IPS-11a (cell line): ENCODE results near the gene COIL.
A peak's percentile ranks its signal among the peaks of the same experiment; 100 is the strongest.
"Not testable (repeated sequence)": the region's sequence is repeated elsewhere in the genome, so short reads cannot be mapped to it uniquely, and the experiment has no call there.

Source experiments
- H3K4me3 ChIP-seq: one replicate; pipeline ENCODE4 v1.5.1; 2013; ENCODE audit warnings: low read depth, low read length, control low read depth

The COIL gene

DNA sequence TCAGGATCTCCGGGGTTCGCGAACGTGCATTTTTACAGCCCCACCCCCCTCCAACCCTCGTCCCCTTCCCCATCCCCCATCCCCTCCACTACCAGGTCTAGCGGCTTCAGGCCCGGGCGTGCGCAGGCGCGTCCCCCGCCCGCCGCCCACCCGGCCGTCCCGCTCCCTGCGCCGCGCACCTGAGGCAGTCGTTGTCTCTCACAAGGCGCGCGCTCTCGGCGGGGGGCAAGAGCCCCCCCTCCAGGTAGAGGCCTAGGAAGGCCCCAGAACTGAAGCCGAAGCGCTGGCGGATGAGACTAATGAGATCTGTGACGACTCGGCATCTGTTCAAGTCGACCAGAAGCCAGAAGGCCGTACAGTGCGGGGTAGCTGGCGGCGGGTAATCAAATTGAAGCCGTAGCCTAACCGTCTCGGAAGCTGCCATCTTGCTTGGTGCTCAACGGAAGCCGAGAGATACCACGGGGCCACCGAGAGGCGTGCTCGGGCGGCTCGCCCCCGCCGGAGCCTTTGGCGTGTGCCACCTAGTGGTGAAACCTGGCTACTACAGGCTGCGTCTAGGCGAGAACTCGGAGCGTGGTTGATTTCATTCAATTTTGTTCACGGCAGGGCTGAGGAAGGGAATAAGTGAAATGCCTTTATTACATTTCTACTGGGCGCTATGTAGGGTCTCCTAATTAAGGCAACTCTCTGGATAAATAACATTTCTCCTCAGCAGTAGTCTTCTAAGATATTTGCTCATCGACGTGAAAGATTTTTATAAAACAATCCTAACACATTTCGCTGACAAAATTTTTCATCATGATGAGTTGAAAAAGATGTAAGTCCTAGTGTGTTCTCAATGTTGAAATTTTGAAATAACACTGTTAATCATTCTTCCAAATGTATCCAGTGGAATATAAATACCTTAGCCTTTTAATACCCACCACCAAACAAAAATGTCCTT, at the start of gene COIL:
TSS of gene COIL (minus strand) at position 455 of the 943 bp plus-strand sequence. CDS start at position 424, 31 bp downstream.
- peak within 1 kb of the TSS; percentile 83 for H3K4me3 ChIP-seq

GRCh38 chr17:57010487-57010886, 49.6 kb upstream of the COIL start:
- no peak overlapping the region for H3K4me3 ChIP-seq

GRCh38 chr17:57009737-57010445, 49.0 kb upstream of the COIL start:
- no peak overlapping the region for H3K4me3 ChIP-seq

DNA sequence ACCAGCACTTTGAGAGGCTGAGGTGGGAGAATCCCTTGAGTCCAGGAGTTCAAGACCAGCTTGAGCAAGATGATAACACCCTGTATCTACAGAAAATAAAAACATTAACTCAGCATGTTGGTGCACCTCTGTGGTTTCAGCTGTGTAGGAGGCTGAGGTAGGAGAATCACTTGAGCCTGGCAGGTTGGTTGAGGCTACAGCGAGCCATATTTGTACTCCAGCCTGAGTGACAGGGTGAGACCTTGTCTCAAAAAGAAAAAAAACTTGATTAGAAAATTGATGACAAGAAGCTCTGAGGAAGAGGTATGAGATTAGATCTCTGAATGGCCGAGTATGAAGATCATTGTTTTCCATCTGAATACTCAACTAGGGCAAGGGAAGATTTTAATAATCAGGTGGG, 48.1 kb upstream of the COIL start:
- H3K4me3 ChIP-seq: no peak overlapping the region

- H3K4me3 ChIP-seq: no peak overlapping the region
Observed at GRCh38 chr17:57006040-57006439, 45.2 kb upstream of the COIL start.

DNA sequence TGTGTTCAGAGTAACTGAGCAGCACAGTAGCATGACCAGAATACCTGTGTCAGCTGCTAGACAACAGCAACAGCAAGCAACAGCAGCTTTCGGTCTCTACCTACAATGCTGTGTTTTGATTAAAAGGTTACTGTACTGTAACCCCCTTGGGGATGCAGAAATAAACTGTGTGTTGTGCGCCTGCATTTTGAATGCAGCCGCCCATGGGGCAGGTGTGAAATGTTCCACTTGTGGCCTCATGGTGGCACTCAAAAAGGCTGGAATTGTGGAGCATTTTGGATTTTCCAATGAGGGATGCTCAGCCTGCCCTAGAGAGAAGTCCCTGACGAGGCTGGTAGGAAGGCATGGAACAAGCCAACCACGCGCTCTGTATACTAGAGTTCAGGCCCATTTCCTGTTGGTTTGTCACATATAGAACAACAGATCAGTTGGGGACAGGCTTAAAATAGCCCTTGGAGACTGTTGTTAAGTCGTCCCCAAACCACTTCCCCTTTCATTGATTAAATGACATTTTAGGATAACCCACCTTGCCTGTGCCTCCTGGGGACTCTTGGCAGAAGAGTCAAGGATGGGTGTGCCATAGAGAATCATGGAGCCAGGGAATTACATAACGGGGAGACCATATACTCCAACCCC, 44.2 kb upstream of the COIL start:
- no peak overlapping the region for H3K4me3 ChIP-seq

- H3K4me3 ChIP-seq: no peak overlapping the region
Observed at GRCh38 chr17:57002904-57003303, 42.1 kb upstream of the COIL start.

- H3K4me3 ChIP-seq: no peak overlapping the region
Observed at GRCh38 chr17:57001541-57001940, 40.7 kb upstream of the COIL start.

DNA sequence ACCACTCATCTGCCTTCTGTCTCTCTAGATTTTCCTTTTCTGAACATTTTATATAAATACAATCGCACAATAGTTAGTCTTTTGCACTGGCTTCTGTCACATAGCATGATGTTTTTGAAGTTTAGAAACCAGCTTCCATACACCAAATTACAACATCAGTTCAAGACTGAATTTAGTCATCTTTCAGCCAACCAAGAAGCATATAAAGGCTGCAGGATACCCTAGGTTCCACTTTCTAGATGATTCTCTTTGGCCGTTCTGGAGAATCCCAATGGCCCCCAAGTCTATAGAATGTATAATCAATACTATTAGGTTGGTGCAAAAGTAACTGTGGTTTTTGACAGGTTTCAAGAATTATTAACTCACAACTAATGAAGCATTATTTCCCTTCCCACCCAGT, 36.5 kb upstream of the COIL start:
- H3K4me3 ChIP-seq: no peak overlapping the region

- no peak overlapping the region for H3K4me3 ChIP-seq
Observed at GRCh38 chr17:56995766-56996165, 34.9 kb upstream of the COIL start.

- H3K4me3 ChIP-seq: no peak overlapping the region
Observed at GRCh38 chr17:56994009-56994792, 33.4 kb upstream of the COIL start.

GRCh38 chr17:56992364-56992763, 31.5 kb upstream of the COIL start:
- H3K4me3 ChIP-seq: no peak overlapping the region

- H3K4me3 ChIP-seq: no peak overlapping the region
Observed at GRCh38 chr17:56988901-56989572, 28.2 kb upstream of the COIL start.

- H3K4me3 ChIP-seq: no peak overlapping the region
Observed at GRCh38 chr17:56987283-56987834, 26.5 kb upstream of the COIL start.

- H3K4me3 ChIP-seq: no peak overlapping the region
Observed at GRCh38 chr17:56985371-56986162, 24.7 kb upstream of the COIL start.

DNA sequence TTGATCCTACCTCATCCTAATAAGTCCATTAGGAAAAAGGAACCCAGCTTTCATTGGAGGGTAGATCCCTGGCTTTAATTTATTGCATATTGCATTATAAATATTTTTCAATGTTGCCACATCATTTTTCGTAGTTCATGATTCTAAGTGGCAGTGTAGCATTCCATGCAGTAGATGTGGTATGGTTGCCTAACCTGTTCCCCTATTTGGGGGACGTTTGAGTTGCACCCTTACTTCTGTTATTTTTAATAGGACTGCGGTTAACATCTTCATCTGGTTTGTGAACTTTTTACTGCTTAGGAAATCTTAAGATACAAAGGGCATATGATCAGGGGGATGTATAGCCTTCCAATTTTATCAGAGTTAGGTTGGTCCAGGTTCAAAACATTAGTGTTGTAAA, 22.5 kb upstream of the COIL start:
- no peak overlapping the region for H3K4me3 ChIP-seq

DNA sequence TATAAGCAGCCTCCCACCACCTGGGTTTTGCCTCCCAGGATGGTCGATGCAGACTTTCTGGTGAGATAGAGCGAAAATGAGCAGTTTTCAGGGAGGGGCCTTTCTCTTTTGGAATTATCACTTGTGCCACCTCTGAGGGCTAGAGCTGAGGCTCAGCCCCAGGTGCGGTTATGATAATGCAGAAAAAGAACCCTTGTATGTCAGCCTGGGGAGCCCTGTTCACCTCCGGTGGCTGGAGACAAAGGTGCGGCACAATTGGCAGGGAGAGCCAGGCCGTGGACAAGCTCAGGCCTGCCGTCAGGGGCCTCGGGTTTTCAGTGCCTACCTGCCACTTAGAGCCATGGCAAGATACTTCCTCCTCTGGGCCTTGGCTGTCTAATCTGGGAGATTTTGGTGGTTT, 21.5 kb upstream of the COIL start:
- H3K4me3 ChIP-seq: no peak overlapping the region

DNA sequence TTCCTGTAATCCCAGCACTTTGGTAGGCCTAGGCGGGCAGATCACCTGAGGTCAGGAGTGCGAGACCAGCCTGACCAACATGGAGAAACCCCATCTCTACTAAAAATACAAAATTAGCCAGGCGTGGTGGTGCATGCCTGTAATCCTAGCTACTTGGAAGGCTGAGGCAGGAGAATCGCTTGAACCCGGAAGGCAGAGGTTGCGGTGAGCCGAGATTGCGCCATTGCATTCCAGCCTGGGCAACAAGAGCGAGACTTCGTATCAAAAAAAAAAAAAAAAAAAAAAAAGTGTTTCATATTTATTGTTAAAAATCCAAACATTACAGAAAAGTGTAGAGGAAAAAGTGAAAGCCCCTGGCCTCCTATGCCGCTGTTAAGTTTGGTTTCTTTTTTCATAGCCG, 19.7 kb upstream of the COIL start:
- not testable (repeated sequence) for H3K4me3 ChIP-seq

DNA sequence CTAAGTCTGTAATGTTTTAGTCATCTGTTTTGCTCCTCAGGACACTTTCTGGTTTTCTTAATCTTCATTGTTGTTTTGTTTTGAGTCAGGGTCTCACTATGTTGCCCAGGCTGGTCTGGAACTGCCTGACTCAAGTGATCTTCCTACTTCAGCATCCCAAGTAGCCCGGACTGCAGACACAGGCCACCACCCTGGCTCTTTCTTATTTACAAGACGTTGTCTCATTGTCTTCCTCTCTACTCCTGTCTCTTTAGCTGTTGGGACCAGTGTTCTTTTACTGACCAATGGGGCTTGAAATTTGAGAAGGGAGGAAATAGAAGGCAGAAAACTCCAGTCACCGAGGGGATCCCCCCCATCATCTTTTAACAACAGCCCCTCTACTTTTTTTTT, 18.2 kb upstream of the COIL start:
- no peak overlapping the region for H3K4me3 ChIP-seq
